Vagina (tissue), 2 donors: Measurements from ENCODE around the gene RBPJ. TPM values are rescaled to one million over a fixed set of nuclear protein-coding genes. Genes with fewer than 3 reads are reported as not detected.

Experiments
- DNase-seq, 2 donors: peaks; one replicate each; pipeline ENCODE4 v3.0.0-alpha.2; 2017; ENCODE audit errors: extremely low spot score in 2 of 2
- H3K27ac ChIP-seq: fragments of 200-600 bp; sonication (generic); one replicate; pipeline ENCODE4 v1.5.1; 2019
- H3K27me3 ChIP-seq: fragments of 200-600 bp; sonication (generic); one replicate; pipeline ENCODE4 v1.5.1; 2019
- H3K36me3 ChIP-seq, 2 donors: fragments of 200-600 bp; sonication (generic); one replicate each; pipeline ENCODE4 v1.5.1; 2017 to 2019
- H3K4me1 ChIP-seq: fragments of 200-600 bp; sonication (generic); one replicate; pipeline ENCODE4 v1.5.1; 2019
- H3K4me3 ChIP-seq, 2 donors: fragments of 200-600 bp; sonication (generic); 1 replicate in 1 of 2; 2 replicates in 1 of 2; pipeline ENCODE4 v1.5.1; 2016 to 2019
- H3K9me3 ChIP-seq: fragments of 200-600 bp; sonication (generic); one replicate; pipeline ENCODE4 v1.5.1; 2019
- POLR2A ChIP-seq, 2 donors: fragments of 450-650 bp; IDR thresholded peaks; one replicate each; pipeline ENCODE4 v1.6.1; 2017; ENCODE audit warnings: antibody characterized with exemption in 2 of 2, mild to moderate bottlenecking in 2 of 2, moderate library complexity in 2 of 2
- POLR2AphosphoS5 ChIP-seq, 2 donors: sonication (generic); formaldehyde crosslinking; IDR thresholded peaks; one replicate each; pipeline ENCODE4 v1.9.0; 2017; ENCODE audit warnings: antibody characterized with exemption in 2 of 2, mild to moderate bottlenecking in 2 of 2, low read depth in 1 of 2; ENCODE audit not compliant: insufficient read depth in 1 of 2
- intact Hi-C: fragments of 100-400 bp; cut with DNase I; formaldehyde crosslinking; loops from one replicate; pipeline ENCODE4 v1.15.1; 2023
- total RNA-seq: library from RNA; depleted of rRNA; stranded (reverse); fragments of >200 nt; gene quantifications from one replicate; pipeline ENCODE4 v1.2.3, GENCODE V29; 2016
- TF ChIP-seq, protein P1 (sequence below), 3 experiments: fragments of 450-650 bp in 2 of 3; fragments of 200-600 bp in 1 of 3; sonication (generic) in 1 of 3; IDR thresholded peaks; one replicate each; pipeline ENCODE4 v1.5.1; 2017 to 2019; ENCODE audit warnings: antibody characterized with exemption in 3 of 3, mild to moderate bottlenecking in 2 of 3, moderate library complexity in 2 of 3

RBPJ gene
- total RNA-seq, 1 donor from 2014 or later: 50.8 TPM

DNA sequence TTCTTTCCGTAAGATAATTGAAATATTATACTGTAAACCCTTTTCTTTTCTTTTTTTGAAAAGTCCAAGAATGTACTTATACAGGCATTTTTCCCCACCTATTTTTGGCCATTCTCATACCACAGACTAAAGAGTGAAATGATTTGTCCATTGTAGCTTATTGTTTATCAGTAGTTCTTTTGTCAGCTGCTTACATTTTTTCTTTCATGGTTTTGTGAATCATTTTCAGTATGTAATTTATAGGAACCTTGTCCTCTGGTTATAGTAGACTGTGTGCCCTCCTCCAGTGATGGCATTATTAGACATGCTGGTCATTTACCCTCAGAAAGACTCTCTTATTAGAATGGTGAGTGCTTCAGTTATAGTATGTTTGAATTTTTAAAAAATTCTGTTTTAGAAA is 112.7 kb downstream of the RBPJ start:
- no peaks in the 10 kb centered on the region for H3K4me1 ChIP-seq
- no peak overlapping the region for H3K4me3 ChIP-seq
- intact Hi-C loops: no loop called here
- H3K9me3 ChIP-seq: no peaks in the 10 kb centered on the region
- no peak overlapping the region for H3K27ac ChIP-seq
- no peaks in the 10 kb centered on the region for H3K27me3 ChIP-seq
- H3K36me3 ChIP-seq: peaks cover 0 to 28% of the 10 kb centered on the region in 2 donors
- no peak for DNase-seq
- TF ChIP-seq, protein P1, sequence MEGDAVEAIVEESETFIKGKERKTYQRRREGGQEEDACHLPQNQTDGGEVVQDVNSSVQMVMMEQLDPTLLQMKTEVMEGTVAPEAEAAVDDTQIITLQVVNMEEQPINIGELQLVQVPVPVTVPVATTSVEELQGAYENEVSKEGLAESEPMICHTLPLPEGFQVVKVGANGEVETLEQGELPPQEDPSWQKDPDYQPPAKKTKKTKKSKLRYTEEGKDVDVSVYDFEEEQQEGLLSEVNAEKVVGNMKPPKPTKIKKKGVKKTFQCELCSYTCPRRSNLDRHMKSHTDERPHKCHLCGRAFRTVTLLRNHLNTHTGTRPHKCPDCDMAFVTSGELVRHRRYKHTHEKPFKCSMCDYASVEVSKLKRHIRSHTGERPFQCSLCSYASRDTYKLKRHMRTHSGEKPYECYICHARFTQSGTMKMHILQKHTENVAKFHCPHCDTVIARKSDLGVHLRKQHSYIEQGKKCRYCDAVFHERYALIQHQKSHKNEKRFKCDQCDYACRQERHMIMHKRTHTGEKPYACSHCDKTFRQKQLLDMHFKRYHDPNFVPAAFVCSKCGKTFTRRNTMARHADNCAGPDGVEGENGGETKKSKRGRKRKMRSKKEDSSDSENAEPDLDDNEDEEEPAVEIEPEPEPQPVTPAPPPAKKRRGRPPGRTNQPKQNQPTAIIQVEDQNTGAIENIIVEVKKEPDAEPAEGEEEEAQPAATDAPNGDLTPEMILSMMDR (IDR thresholded peaks at IDR 0.05): no peak
- no peak for TF ChIP-seq POLR2AphosphoS5 (IDR thresholded peaks at IDR 0.05; ENCODE audit: insufficient read depth in 1 of 2, low read depth in 1 of 2)

DNA sequence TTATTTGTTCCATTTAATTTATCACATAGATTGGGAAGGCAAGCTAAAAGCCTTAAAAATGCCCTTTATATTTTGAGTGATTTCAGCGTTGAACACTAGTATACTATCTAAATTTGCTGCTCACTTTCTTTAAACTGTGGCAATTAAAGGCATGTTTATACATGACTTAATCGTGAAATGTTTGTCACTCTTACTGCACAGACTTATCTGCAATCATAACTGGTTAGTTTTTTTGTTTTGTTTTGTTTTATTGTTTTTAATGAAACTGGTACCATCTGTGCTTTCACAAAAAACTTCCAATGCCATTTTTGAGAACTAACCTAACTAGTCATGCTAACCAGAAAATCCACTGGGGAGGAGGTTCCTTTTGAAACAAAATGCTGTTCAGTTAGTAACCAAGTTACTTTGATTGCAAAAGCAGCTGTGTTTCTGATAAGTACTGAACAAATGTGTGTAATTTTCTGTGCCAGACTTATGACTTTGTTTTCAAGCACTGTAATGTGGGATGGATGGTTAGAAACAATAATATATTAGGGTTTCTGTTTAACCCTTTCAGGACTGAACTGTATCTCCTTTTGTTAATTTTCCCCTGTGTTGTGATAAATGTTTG is 113.3 kb downstream of the RBPJ start:
- intact Hi-C loops: no loop called here
- no peaks in the 10 kb centered on the region for H3K4me1 ChIP-seq
- no peak for DNase-seq
- no peaks in the 10 kb centered on the region for H3K9me3 ChIP-seq
- H3K27ac ChIP-seq: no peak overlapping the region
- TF ChIP-seq, protein P1 (IDR thresholded peaks at IDR 0.05): no peak
- no peak for TF ChIP-seq POLR2A (IDR thresholded peaks at IDR 0.05)
- TF ChIP-seq POLR2AphosphoS5 (IDR thresholded peaks at IDR 0.05; ENCODE audit: insufficient read depth in 1 of 2, low read depth in 1 of 2): no peak
- no peak overlapping the region for H3K4me3 ChIP-seq
- H3K27me3 ChIP-seq: no peaks in the 10 kb centered on the region
- peaks cover 0 to 24% of the 10 kb centered on the region in 2 donors for H3K36me3 ChIP-seq

GRCh38 chr4:26441102-26441501 is 120.3 kb downstream of the RBPJ start:
- H3K27ac ChIP-seq: no peak overlapping the region
- H3K27me3 ChIP-seq: no peaks in the 10 kb centered on the region
- no peaks in the 10 kb centered on the region for H3K36me3 ChIP-seq
- H3K4me1 ChIP-seq: no peaks in the 10 kb centered on the region
- intact Hi-C loops: no loop called here
- H3K9me3 ChIP-seq: no peaks in the 10 kb centered on the region
- no peak overlapping the region for H3K4me3 ChIP-seq
- TF ChIP-seq POLR2AphosphoS5 (IDR thresholded peaks at IDR 0.05; ENCODE audit: insufficient read depth in 1 of 2, low read depth in 1 of 2): no peak
- TF ChIP-seq POLR2A (IDR thresholded peaks at IDR 0.05): no peak
- TF ChIP-seq, protein P1 (IDR thresholded peaks at IDR 0.05): no peak
- no peak for DNase-seq

DNA sequence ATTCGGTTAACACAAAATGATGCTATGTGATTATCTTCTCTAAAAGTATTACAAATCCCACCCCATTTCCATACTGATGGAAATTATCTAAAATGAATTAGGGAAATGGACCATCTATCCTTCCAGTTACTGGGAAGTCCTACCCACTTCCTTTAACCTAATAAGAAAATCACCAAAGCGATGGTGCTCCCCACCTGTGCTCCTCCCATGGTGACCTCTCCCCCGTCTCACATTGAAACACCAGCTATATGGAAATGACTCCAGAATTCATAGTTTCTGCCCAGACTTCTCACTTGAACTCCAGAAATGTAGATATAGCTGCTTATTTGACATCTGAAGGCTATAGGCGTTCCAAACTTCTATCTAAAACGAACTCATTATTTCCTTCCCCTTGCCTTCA is 121.0 kb downstream of the RBPJ start:
- Histone ChIP-seq H3K36me3 (no peaks in the 10 kb centered on the region), H3K4me3 (no peak overlapping the region), H3K27ac (no peak overlapping the region), H3K4me1 (no peaks in the 10 kb centered on the region), H3K9me3 (no peaks in the 10 kb centered on the region), H3K27me3 (no peaks in the 10 kb centered on the region)
- TF ChIP-seq, protein P1 (IDR thresholded peaks at IDR 0.05): no peak
- no peak for TF ChIP-seq POLR2AphosphoS5 (IDR thresholded peaks at IDR 0.05; ENCODE audit: insufficient read depth in 1 of 2, low read depth in 1 of 2)
- no peak for TF ChIP-seq POLR2A (IDR thresholded peaks at IDR 0.05)
- intact Hi-C loops: no loop called here
- DNase-seq: no peak

- intact Hi-C loops: no loop called here
- no peak overlapping the region for H3K27ac ChIP-seq
- no peak for TF ChIP-seq POLR2A (IDR thresholded peaks at IDR 0.05)
- TF ChIP-seq POLR2AphosphoS5 (IDR thresholded peaks at IDR 0.05; ENCODE audit: insufficient read depth in 1 of 2, low read depth in 1 of 2): no peak
- TF ChIP-seq, protein P1 (IDR thresholded peaks at IDR 0.05): no peak
- H3K9me3 ChIP-seq: no peaks in the 10 kb centered on the region
- no peaks in the 10 kb centered on the region for H3K4me1 ChIP-seq
- H3K27me3 ChIP-seq: no peaks in the 10 kb centered on the region
- no peaks in the 10 kb centered on the region for H3K36me3 ChIP-seq
- DNase-seq: no peak
- no peak overlapping the region for H3K4me3 ChIP-seq
Observed at GRCh38 chr4:26447378-26447777, 126.6 kb downstream of the RBPJ start.
